SK-N-MC (cell line): ENCODE data around the gene PLEKHA7.

Source experiments
- EZH2 ChIP-seq: fragments of 200-600 bp; sonication (generic); IDR thresholded peaks from one replicate; pipeline ENCODE4 v1.6.1; 2017; ENCODE audit warnings: antibody characterized with exemption
- POLR2AphosphoS5 ChIP-seq: IDR thresholded peaks from 2 replicates; pipeline ENCODE4 v1.6.1; 2012; ENCODE audit warnings: mild to moderate bottlenecking, low read depth, low read length, borderline replicate concordance

DNA sequence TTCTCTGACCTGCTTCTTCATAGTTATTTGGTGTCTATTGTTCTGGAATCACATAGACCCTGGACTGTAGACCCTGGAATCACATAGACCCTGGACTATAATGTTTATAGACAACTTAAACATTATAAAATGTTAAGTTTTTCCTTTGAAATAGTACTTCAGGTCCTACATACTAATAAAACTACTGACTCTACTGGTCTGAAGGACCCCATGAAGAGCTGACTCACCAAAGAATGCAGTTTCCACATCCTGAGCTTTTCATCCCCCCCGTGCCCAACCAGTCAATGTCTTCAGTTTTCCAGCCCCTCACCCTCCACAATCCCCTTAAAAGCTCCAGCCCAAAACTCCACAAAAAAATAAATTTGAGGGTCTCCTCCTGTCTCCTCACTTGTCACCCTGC, 6.6 kb upstream of the PLEKHA7 start:
- TF ChIP-seq EZH2 (no peak), POLR2AphosphoS5 (no peak)
